SK-N-SH treated with all-trans-retinoic acid at 6 μM for 48 hours (cell line): ENCODE results near the gene PODXL.

Experiments used
- ATAC-seq: fragments of 200-7000 bp; cut with Tn5 transposase; 3 replicates; pipeline ENCODE4 v1.9.1; 2020; ENCODE audit warnings: mild to moderate bottlenecking, moderate library complexity
- ARNTL ChIP-seq: fragments of 450-650 bp; formaldehyde crosslinking; IDR thresholded peaks from 2 replicates; pipeline ENCODE4 v1.5.0; 2020; ENCODE audit warnings: low read depth, mild to moderate bottlenecking, moderate library complexity, borderline replicate concordance
- BACH2 ChIP-seq: fragments of 250-450 bp; sonication (Bioruptor Pico); IDR thresholded peaks from 2 replicates; pipeline ENCODE4 v1.9.0; 2021; ENCODE audit warnings: mild to moderate bottlenecking, borderline replicate concordance
- CSDC2 ChIP-seq: fragments of 250-450 bp; sonication (Bioruptor Pico); IDR thresholded peaks from 2 replicates; pipeline ENCODE4 v1.5.0; 2020; ENCODE audit warnings: mild to moderate bottlenecking, moderate library complexity
- ESRRG ChIP-seq: fragments of 250-450 bp; sonication (Bioruptor Pico); IDR thresholded peaks from 2 replicates; pipeline ENCODE4 v1.6.1; 2021; ENCODE audit warnings: mild to moderate bottlenecking
- GLIS3 ChIP-seq: fragments of 250-450 bp; sonication (Bioruptor Pico); IDR thresholded peaks from 2 replicates; pipeline ENCODE4 v1.5.0; 2020; ENCODE audit warnings: mild to moderate bottlenecking, moderate library complexity
- ISL1 ChIP-seq: fragments of 250-450 bp; sonication (Bioruptor Pico); IDR thresholded peaks from 2 replicates; pipeline ENCODE4 v2.1.2; 2022; ENCODE audit warnings: mild to moderate bottlenecking, moderate library complexity
- OSR1 ChIP-seq: fragments of 250-450 bp; sonication (Bioruptor Pico); IDR thresholded peaks from 2 replicates; pipeline ENCODE4 v1.8.0; 2022; ENCODE audit warnings: moderate library complexity, mild to moderate bottlenecking, inconsistent platforms
- PPARA ChIP-seq: fragments of 250-450 bp; sonication (Bioruptor Pico); IDR thresholded peaks from 2 replicates; pipeline ENCODE4 v1.5.0; 2020; ENCODE audit warnings: mild to moderate bottlenecking, borderline replicate concordance
- SNAI2 ChIP-seq: fragments of 250-450 bp; sonication (Bioruptor Pico); IDR thresholded peaks from 2 replicates; pipeline ENCODE4 v1.5.0; 2020; ENCODE audit warnings: mild to moderate bottlenecking, moderate library complexity
- TCF4 ChIP-seq: fragments of 250-450 bp; sonication (Bioruptor Pico); IDR thresholded peaks from 2 replicates; pipeline ENCODE4 v1.8.0; 2021; ENCODE audit warnings: mild to moderate bottlenecking, moderate library complexity, borderline replicate concordance
- ZC3H10 ChIP-seq: fragments of 250-450 bp; sonication (Bioruptor Pico); IDR thresholded peaks from 2 replicates; pipeline ENCODE4 v1.5.1; 2021; ENCODE audit warnings: mild to moderate bottlenecking, moderate library complexity
- ZFP3 ChIP-seq: fragments of 250-450 bp; sonication (Bioruptor Pico); IDR thresholded peaks from 2 replicates; pipeline ENCODE4 v1.5.0; 2020; ENCODE audit warnings: mild to moderate bottlenecking, moderate library complexity
- ZNF565 ChIP-seq: fragments of 450-650 bp; formaldehyde crosslinking; conservative IDR thresholded peaks from 2 replicates; pipeline ENCODE4 v1.5.0; 2020; ENCODE audit warnings: low read depth, mild to moderate bottlenecking, moderate library complexity
- ZNF8 ChIP-seq: fragments of 450-650 bp; formaldehyde crosslinking; IDR thresholded peaks from 2 replicates; pipeline ENCODE4 v1.5.0; 2020; ENCODE audit warnings: mild to moderate bottlenecking, moderate library complexity
- TF ChIP-seq, protein P1 (sequence below): fragments of 250-450 bp; sonication (Bioruptor Pico); IDR thresholded peaks from 2 replicates; pipeline ENCODE4 v1.5.1; 2020; ENCODE audit warnings: low read depth, mild to moderate bottlenecking, moderate library complexity
- TF ChIP-seq, protein P2 (sequence below): fragments of 250-450 bp; sonication (Bioruptor Pico); IDR thresholded peaks from 2 replicates; pipeline ENCODE4 v1.5.1; 2021; ENCODE audit warnings: mild to moderate bottlenecking, moderate library complexity
- TF ChIP-seq, protein P3 (sequence below): fragments of 250-450 bp; sonication (Bioruptor Pico); IDR thresholded peaks from 2 replicates; pipeline ENCODE4 v1.8.0; 2021; ENCODE audit warnings: low read depth, mild to moderate bottlenecking, moderate library complexity, borderline replicate concordance

The PODXL gene

DNA sequence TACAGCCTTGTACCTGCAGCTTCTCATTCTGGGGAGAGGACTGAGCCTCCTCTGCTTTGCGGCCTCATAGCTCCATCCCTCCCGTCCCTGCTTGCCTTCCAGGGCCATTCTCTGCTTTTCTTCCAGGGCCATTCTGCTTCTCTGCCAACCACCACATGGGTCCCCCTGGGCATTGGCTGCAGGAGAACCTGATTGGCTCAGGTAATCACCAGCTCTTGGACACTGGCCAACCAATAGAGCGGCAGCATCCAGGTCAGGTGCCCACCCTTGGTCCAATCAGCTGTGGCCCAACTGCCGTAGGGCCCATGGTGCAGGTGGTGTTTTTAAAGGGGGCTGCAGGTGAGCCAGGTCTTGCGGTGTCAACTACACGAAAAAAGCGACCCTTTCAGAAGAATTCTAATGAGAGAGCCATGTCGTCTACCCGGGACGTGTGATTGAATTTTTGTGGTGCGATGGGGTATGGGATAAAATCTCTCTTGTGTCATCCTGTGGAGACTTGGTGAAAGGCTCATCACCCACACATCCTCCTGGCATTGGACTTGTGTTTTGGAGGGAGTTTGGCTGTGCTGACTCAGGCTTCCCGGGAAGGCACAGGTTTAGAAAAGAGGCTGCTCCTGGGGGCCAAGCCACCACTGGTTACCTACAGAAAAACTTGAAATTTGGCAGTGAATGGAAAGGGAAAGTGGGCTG is 46.0 kb upstream of the PODXL start:
- ATAC-seq, result no peak
- TF ChIP-seq GLIS3 (no peak), CSDC2 (CRISPR knock-in tag) (no peak)

DNA sequence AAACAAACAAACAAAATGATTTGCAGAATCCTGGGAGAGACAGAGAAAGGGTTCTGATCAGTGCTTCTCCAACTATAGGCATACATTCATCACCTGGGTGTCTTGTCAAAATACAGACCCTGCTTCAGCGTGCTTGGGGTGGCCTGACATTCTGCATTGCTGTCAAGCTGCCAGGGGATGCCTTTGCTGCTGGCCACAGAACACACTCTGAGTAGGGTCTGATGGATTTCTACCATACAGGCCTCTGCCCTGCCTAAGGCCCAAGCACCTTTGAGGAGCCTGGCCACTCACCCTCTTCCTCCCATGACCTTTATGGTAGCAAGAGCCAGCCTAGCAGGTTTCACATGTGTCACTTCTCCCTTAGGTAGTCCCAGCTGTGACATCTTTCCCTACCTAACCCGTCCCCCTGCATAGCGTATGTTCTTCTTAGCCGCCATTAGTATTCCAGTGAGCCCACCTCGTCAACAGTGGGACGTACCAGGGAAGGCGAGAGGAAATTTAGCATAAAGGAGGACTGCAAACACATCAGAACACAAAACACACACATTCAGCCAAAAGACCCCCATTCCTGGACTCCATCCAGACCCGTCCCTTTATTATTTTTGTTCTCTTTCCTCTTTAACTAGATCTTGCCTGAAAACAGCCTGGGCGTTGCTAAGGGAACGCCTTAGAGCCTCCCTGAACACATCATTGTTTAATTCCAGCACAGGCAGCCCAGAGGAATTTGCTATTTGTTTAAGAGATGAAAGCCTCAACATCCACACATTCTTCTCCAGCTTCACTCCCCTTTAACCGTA is 43.9 kb upstream of the PODXL start:
- TF ChIP-seq OSR1 (CRISPR knock-in tag), result no peak
- TF ChIP-seq CSDC2 (CRISPR knock-in tag), result no peak
- TF ChIP-seq ZNF8 (CRISPR knock-in tag), result no peak
- TF ChIP-seq PPARA (CRISPR knock-in tag), result no peak
- TF ChIP-seq ZC3H10 (CRISPR knock-in tag), result no peak
- TF ChIP-seq, protein P1, sequence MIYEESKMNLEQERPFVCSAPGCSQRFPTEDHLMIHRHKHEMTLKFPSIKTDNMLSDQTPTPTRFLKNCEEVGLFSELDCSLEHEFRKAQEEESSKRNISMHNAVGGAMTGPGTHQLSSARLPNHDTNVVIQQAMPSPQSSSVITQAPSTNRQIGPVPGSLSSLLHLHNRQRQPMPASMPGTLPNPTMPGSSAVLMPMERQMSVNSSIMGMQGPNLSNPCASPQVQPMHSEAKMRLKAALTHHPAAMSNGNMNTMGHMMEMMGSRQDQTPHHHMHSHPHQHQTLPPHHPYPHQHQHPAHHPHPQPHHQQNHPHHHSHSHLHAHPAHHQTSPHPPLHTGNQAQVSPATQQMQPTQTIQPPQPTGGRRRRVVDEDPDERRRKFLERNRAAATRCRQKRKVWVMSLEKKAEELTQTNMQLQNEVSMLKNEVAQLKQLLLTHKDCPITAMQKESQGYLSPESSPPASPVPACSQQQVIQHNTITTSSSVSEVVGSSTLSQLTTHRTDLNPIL, result no peak
- TF ChIP-seq BACH2, result no peak
- no peak for TF ChIP-seq TCF4 (CRISPR knock-in tag)
- TF ChIP-seq, all 23 proteins: peak for 0
- ATAC-seq, result no peak

DNA sequence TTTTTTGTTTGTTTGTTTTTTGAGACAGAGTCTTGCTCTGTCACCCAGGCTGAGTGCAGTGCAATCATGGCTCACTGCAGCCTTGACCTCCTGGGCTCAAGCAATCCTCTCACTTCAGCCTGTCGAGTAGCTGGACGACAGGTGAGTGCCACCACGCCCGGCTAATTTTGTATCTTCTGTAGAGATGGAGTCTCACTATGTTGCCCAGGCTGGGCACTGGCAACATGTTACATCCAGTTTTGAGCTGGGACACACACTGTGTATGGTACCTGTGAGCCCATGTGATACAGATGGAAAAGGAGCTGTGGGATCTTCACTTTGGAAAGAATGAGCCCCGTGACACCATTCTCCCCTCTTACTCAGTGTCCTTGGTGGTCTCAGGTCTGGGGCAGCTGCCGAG is 40.4 kb upstream of the PODXL start:
- TF ChIP-seq ZNF8 (CRISPR knock-in tag) (no peak), OSR1 (CRISPR knock-in tag) (no peak), BACH2 (no peak), SNAI2 (CRISPR knock-in tag) (no peak), GLIS3 (no peak), CSDC2 (CRISPR knock-in tag) (no peak), PPARA (CRISPR knock-in tag) (no peak), ESRRG (CRISPR knock-in tag) (no peak), ARNTL (CRISPR knock-in tag) (no peak)
- TF ChIP-seq, protein P2, sequence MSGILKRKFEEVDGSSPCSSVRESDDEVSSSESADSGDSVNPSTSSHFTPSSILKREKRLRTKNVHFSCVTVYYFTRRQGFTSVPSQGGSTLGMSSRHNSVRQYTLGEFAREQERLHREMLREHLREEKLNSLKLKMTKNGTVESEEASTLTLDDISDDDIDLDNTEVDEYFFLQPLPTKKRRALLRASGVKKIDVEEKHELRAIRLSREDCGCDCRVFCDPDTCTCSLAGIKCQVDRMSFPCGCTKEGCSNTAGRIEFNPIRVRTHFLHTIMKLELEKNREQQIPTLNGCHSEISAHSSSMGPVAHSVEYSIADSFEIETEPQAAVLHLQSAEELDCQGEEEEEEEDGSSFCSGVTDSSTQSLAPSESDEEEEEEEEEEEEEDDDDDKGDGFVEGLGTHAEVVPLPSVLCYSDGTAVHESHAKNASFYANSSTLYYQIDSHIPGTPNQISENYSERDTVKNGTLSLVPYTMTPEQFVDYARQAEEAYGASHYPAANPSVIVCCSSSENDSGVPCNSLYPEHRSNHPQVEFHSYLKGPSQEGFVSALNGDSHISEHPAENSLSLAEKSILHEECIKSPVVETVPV, result no peak
- ATAC-seq, result no peak

DNA sequence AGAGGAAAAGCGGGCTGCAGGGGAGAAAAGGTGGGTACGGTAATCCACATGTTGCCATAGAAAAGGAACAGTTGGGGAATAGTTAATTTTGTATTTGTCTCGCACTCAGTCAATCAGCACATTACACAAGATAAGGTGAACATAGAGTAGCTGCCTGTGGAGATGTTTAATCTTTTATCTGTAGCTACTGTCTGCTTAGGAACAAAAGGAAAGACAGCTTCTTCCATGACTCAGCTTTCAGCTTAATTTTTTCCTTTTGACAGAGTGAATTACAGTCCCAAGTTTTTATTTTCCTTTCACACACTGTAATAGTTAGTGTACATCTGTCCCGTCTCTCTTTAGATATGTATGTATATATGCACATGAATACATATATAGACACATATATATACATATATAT is 39.3 kb upstream of the PODXL start:
- no peak for ATAC-seq
- TF ChIP-seq ISL1 (CRISPR knock-in tag) (peak; percentile 35; the same call in 1 of the 2 replicates), ZNF565 (CRISPR knock-in tag) (no peak)

DNA sequence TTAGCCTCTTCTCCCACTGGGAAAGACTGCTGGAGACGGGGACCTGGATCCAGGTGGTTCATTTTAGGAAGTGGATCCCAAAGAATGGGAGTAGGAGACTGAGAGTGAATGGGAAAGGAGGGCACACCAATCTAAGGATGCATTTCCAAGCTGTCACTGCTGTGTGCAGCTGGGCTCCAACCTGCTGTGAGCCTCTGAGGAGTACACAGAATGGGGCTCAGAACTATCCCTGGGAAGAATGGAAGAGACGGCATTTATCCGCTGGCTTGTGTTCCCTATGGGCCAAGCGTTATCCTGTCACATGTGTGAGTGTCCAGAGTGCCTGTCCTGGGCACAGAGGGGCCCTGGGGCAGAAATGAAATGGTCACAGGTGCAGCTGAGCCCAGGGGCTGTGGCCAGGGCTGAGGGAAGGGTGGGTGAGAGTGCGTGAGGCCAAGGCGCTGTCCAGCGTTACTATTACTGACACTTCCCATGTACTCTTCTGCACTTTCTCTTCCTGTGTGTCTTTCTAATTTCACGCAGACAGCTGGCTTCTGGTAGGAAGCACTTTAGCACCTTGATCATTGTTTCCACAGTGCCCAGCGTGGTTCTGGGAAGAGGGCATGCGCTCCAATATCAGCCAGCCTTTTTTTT is 35.4 kb upstream of the PODXL start:
- no peak for TF ChIP-seq ZFP3 (CRISPR knock-in tag)
- no peak for TF ChIP-seq ZNF8 (CRISPR knock-in tag)
- TF ChIP-seq TCF4 (CRISPR knock-in tag), result no peak
- ATAC-seq, result peak; percentile 65

DNA sequence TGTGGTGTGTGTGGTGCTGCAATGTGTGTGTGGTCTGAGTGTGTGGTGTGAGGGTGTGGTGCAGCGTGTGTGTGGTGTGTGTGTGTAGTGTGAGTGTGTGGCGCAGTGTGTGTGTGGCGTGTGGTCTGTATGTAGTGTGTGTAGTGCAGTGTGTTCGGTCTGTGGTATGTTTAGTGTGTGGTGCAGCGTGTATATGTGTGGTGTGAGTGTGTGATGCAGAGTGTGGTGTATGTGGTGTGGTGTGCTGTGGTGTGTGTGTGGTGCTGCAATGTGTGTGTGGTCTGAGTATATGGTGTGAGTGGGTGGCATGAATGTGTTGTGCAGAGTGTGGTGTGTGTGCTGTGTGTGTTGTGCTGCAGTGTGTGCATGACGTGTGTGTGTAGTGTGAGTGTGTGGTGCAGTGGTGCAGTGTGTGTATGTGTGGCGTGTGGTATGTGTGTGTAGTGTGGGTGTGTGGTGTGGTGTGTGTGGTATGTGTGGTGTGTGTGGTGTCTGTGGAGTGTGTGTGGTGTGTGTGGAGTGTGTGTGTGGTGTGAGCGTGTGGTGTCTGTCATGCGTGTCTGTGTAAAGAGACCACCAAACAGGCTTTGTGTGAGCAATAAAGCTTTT is 31.0 kb upstream of the PODXL start:
- TF ChIP-seq ARNTL (CRISPR knock-in tag) (no peak), ZNF8 (CRISPR knock-in tag) (no peak)
- TF ChIP-seq, protein P3, sequence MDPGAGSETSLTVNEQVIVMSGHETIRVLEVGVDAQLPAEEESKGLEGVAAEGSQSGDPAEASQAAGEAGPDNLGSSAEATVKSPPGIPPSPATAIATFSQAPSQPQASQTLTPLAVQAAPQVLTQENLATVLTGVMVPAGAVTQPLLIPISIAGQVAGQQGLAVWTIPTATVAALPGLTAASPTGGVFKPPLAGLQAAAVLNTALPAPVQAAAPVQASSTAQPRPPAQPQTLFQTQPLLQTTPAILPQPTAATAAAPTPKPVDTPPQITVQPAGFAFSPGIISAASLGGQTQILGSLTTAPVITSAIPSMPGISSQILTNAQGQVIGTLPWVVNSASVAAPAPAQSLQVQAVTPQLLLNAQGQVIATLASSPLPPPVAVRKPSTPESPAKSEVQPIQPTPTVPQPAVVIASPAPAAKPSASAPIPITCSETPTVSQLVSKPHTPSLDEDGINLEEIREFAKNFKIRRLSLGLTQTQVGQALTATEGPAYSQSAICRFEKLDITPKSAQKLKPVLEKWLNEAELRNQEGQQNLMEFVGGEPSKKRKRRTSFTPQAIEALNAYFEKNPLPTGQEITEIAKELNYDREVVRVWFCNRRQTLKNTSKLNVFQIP, result no peak
- TF ChIP-seq, all 23 proteins: peak for 0
- ATAC-seq, result no peak
